Right cardiac atrium (tissue), 5 donors: ENCODE data around the gene FNTB. TPM values are rescaled to one million over a fixed set of nuclear protein-coding genes. Genes with fewer than 3 reads are reported as not detected.

Source experiments
- ATAC-seq, 2 donors: fragments of 200-7000 bp; cut with Tn5 transposase; one replicate each; pipeline versions ENCODE4 v1.8.0 to v1.9.1; 2020; ENCODE audit warnings: moderate library complexity in 2 of 2, mild to moderate bottlenecking in 1 of 2
- DNase-seq, 3 donors: peaks; one replicate each; pipeline ENCODE4 v3.0.0-alpha.2; 2020
- H3K27ac ChIP-seq: one replicate; pipeline ENCODE4 v1.5.1; 2013; ENCODE audit warnings: mild to moderate bottlenecking, low read length, control low read depth, moderate library complexity
- H3K27me3 ChIP-seq: one replicate; pipeline ENCODE4 v1.6.1; 2013; ENCODE audit not compliant: control insufficient read depth, insufficient read depth
- H3K4me1 ChIP-seq: one replicate; pipeline ENCODE4 v1.6.1; 2013; ENCODE audit warnings: low read length; ENCODE audit not compliant: control insufficient read depth, insufficient read depth
- H3K4me3 ChIP-seq: one replicate; pipeline ENCODE4 v1.5.1; 2013; ENCODE audit warnings: low read length, control low read depth
- H3K9me3 ChIP-seq: one replicate; pipeline ENCODE4 v1.6.1; 2013; ENCODE audit warnings: low read length; ENCODE audit not compliant: control insufficient read depth
- WGBS: extraction: QIAGEN DNeasy Blood & Tissue Kit; methylation state at CpG from one replicate; pipeline ENCODE4 v1.1.7; 2013; 5-methylcytosine and 5-hydroxymethylcytosine counted together
- intact Hi-C, 4 donors: fragments of 100-400 bp; cut with DNase I; formaldehyde crosslinking; loops; one replicate each; pipeline versions ENCODE4 v1.11.0 to v1.14.0; 2022 to 2023
- microRNA-seq, 2 donors: library from miRNA; unstranded; fragments of <30 nt; microRNA quantifications; one replicate each; pipeline ENCODE4 v1.2.0, GENCODE V29; 2020 to 2021
- polyA plus RNA-seq: library from polyadenylated mRNA; stranded (reverse); fragments of 200-250 nt; gene quantifications from one replicate; pipeline ENCODE4 v1.2.3, GENCODE V29; 2013
- total RNA-seq, 4 donors: library from RNA; stranded (reverse); fragmentation: NEBNext Ultra II Directional; extraction: Animal tissue kit (Norgen Biotek cat#: 25700); gene quantifications; one replicate each; pipeline ENCODE4 v1.2.1, GENCODE V29; 2021
- donor health status: healthy with polysubstance abuse.
- donor health status: DM: no; HTN: yes; CAD: no.
- donor health status: DM: no; HTN: no; CAD: no.
- donor health status: DM: no; HTN: yes; CAD: no; lungs with severe emphysema.
- donor health status: DM: yes; HTN: yes; CAD: no.

The FNTB gene
- total and polyA plus RNA-seq, 5 donors, result 10.6 to 20.7 (median 14.9) TPM

- Histone ChIP-seq H3K9me3 (no peaks in the 10 kb centered on the region), H3K27ac (no peak overlapping the region), H3K4me1 (no peaks in the 10 kb centered on the region), H3K4me3 (no peak overlapping the region), H3K27me3 (no peaks in the 10 kb centered on the region)
- no peak for ATAC-seq
- DNase-seq, result no peak
- intact Hi-C loops, result no loop called here
- 38% methylated on average over 1 of the region's 1 CpG for WGBS
Observed at GRCh38 chr14:65106736-65107135, 120.0 kb downstream of the FNTB start.

GRCh38 chr14:65107200-65107599, 120.5 kb downstream of the FNTB start:
- ATAC-seq (no peak), DNase-seq (no peak)
- intact Hi-C loops, result no loop called here
- Histone ChIP-seq H3K27me3 (no peaks in the 10 kb centered on the region), H3K27ac (no peak overlapping the region), H3K4me1 (no peaks in the 10 kb centered on the region), H3K4me3 (no peak overlapping the region), H3K9me3 (no peaks in the 10 kb centered on the region)
- WGBS, result 36% methylated on average over 1 of the region's 1 CpG

GRCh38 chr14:65109357-65109756, 122.7 kb downstream of the FNTB start:
- no peak for ATAC-seq
- no peak for DNase-seq
- no peaks in the 10 kb centered on the region for H3K9me3 ChIP-seq
- 68% methylated on average over 4 of the region's 4 CpGs for WGBS
- no peaks in the 10 kb centered on the region for H3K27me3 ChIP-seq
- H3K27ac ChIP-seq, result no peak overlapping the region
- no peak overlapping the region for H3K4me3 ChIP-seq
- intact Hi-C loops, result no loop called here
- H3K4me1 ChIP-seq, result no peaks in the 10 kb centered on the region

GRCh38 chr14:65110525-65110924, 123.8 kb downstream of the FNTB start:
- 70% methylated on average over 5 of the region's 5 CpGs for WGBS
- no peak for ATAC-seq
- intact Hi-C loops, result no loop called here
- Histone ChIP-seq H3K27ac (no peak overlapping the region), H3K27me3 (no peaks in the 10 kb centered on the region), H3K9me3 (no peaks in the 10 kb centered on the region), H3K4me1 (no peaks in the 10 kb centered on the region), H3K4me3 (no peak overlapping the region)
- DNase-seq, result no peak

Small RNAs within 50 kb of the gene (microRNA-seq; reads per million reads assigned to microRNA genes)
- gene MIR4706, result 0.42 to 0.54 reads per million in 2 donors

Other genes starting within 250 kb of the FNTB start
- gene SPTB, start 107.0 kb upstream of the FNTB start, total RNA-seq, result 10 to 100 TPM; 79.4 to 96.5 (median 83.4) TPM
- gene SPTB, start 107.0 kb upstream of the FNTB start, polyA plus RNA-seq, result 68.4 TPM
- 100 to 1,000 TPM in 1 of 4 donors, 10 to 100 TPM in 3; 78.6 to 114 (median 92.7) TPM for gene CHURC1, start 72.4 kb upstream of the FNTB start, total RNA-seq
- gene CHURC1, start 72.4 kb upstream of the FNTB start, polyA plus RNA-seq, result 55.5 TPM
- not detected for gene GPX2, start 44.1 kb upstream of the FNTB start, total RNA-seq
- gene GPX2, start 44.1 kb upstream of the FNTB start, polyA plus RNA-seq, result 0.23 TPM
- gene RAB15, start 14.6 kb upstream of the FNTB start, total RNA-seq, result 10 to 100 TPM; 12.7 to 48.1 (median 16.9) TPM
- 29.5 TPM for gene RAB15, start 14.6 kb upstream of the FNTB start, polyA plus RNA-seq
- gene MAX, start 115.6 kb downstream of the FNTB start, total RNA-seq, result 100 to 1,000 TPM in 3 of 4 donors, 10 to 100 TPM in 1; 93.6 to 117 (median 115) TPM
- 56.3 TPM for gene MAX, start 115.6 kb downstream of the FNTB start, polyA plus RNA-seq